ENCODE data around the gene SULT1A3.

DNA sequence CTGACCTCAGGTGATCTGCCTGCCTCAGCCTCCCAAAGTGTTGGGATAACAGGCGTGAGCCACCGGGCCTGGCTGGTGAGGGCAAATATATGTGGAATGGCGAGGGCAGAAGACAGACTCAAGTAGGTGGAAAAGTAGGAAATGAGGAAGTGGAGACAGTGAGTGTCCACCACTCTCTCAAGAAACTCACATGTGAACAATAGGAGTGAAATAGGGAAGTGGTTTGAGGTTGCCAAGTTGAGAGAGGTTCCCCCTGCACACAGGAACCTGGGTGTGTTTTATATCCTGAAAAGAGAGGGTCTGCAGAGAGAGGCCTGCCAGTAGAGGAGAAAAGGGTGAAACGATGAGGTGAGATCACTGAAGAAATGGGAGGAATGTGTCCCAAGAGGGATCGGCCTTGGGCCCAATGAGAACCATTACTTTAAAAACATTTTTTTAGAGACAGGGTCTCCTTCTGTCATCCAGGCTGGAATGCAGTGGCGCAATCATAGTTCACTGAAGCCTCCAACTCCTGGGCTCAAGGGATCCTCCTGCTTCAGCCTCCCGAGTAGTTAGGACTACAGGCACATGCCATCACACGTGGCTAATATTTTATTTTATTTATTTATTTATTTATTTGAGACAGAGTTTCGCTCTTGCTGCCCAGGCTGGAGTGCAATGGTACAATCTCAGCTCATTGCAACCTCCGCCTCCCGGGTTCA, 32.7 kb upstream of the SULT1A3 start:
- TF ChIP-seq, protein P1, sequence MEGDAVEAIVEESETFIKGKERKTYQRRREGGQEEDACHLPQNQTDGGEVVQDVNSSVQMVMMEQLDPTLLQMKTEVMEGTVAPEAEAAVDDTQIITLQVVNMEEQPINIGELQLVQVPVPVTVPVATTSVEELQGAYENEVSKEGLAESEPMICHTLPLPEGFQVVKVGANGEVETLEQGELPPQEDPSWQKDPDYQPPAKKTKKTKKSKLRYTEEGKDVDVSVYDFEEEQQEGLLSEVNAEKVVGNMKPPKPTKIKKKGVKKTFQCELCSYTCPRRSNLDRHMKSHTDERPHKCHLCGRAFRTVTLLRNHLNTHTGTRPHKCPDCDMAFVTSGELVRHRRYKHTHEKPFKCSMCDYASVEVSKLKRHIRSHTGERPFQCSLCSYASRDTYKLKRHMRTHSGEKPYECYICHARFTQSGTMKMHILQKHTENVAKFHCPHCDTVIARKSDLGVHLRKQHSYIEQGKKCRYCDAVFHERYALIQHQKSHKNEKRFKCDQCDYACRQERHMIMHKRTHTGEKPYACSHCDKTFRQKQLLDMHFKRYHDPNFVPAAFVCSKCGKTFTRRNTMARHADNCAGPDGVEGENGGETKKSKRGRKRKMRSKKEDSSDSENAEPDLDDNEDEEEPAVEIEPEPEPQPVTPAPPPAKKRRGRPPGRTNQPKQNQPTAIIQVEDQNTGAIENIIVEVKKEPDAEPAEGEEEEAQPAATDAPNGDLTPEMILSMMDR (IDR thresholded peaks at IDR 0.05) = no peak
- TF ChIP-seq EZH2 (IDR thresholded peaks at IDR 0.05; ENCODE audit: borderline replicate concordance, insufficient read depth, low read depth, low read length, poor library complexity, severe bottlenecking) = no peak
